GM12874 (cell line): ENCODE data around the gene GAS6.

Source experiments
- CTCF ChIP-seq: IDR thresholded peaks from 2 replicates; pipeline ENCODE4 v1.5.1; 2011; ENCODE audit warnings: low read depth, mild to moderate bottlenecking, control low read depth, low read length, moderate library complexity; ENCODE audit not compliant: insufficient read depth

GAS6 gene

DNA sequence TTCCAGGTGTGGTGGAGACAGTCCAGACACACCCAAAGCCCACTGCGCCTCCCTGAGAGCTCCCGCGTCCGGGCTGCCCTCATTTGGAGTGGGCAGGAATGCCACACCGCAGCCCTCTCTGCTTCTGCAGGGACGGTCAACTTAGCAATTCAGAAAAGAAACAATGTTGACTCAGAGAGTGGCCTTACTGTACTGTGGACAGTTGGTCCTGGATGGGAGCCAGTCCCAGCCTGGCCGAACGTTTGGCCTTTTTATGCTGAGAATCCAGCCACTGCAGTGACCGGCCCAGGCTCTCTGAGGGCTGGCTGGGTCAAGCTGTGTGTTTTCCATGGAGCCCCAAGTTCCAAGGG is 7.2 kb downstream of the GAS6 start:
- no peak for TF ChIP-seq CTCF

DNA sequence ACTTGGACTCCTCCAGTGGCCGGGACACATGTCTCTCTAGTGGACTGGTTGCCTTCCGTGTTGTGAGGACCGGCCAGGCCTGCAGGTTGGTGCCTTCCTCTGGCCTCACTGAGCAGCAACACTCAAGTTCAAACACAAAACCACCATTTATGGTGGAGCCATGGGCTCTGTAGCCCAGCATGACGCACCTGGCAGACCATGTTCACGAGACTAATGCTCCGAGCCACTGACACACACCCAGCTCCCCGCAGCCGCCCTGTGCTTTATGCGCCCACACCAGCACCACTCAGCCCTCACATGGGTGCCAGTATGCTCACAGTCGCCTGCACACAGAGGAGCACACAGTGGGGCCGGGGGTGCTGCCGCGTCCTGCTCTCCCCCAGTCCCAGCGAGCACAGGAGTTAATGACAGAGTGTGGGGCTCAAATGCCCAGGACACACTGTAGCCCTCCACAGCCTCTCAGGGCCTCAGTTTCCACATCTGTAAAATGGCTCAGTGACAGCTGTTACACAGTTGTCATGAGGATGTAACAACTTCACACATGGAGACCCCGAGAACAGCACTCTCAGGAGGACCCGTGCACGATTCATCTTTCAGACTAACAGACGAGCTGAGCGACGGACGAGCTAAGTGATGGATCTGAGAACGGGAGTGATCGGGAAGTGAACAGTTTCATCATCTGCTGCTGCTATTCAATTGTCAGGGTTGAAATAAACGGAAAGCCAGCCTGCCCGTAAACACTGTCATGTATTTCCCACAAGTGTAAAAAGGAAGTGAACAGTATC is 7.8 kb downstream of the GAS6 start:
- TF ChIP-seq CTCF, result no peak

GRCh38 chr13:113855012-113855921 is 8.6 kb downstream of the GAS6 start:
- no peak for TF ChIP-seq CTCF

DNA sequence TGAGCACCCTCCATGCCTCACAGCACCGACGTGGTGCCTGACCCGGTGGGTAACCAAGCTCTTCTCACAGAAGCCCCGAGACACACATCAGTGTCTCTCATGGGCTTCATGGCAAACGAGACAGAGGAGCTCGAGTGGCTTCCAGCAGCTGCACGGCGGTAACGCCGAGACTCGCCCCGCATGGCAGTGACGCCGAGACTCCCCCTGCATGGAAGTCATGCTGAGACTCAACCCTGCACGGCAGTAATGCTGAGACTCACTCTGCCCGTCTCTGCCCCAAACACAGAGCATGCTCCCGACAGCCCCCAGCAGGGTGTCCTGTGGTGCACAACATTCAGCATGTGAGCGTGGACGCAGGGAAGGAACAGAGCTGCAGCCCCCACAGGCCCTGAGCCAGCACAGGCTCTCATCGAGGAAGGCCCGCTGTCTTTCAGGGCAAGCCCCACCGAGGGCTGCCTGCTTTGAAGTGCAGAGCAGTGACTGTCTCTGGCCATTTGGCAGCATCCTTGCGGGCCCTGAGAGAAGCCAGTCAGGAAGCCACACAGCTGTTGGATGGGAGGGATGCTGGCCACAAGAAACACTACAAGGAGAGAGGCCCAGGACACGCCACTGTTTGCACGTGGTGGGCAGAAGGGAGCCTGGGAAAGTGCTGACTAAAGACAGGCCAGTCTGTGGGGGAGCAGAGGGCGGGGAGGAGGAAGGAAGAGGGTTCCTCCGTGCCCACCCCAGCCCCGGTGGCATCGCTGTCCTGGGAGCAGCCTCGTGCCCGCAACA is 9.5 kb downstream of the GAS6 start:
- TF ChIP-seq CTCF, result no peak

DNA sequence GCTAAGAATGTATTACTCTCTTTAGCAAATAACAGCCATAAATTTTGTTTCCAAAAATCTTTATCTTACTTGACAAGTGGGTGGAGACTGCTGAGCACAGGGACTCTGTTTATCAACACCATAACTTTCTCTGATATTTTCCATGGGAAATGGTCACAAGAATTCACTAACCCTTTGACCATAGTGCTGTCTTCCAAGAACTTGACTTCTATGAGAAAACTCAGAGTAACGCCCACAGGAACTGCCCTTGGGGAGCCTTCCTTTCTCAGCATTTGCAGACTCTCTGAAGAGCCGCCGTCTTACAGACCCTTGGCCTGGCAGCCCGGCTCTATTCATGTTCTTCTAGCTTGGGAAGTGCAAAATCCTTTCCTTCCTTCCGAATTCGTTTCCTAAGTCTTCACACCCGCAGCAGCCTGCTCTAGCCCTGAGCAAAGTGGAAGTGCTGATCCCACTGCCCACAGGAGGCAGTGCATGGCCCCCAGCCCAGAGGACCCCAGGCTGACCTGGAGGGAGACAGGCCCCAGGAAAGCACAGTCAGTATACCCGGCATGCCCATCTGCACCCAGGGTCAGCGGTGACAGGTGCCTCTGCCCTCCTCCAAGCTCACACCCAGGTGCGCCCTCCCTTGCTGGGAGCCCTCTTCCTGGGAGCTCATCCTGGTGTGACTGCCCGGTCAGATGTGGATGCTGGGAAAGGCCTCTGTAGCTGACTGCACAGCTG is 10.2 kb downstream of the GAS6 start:
- no peak for TF ChIP-seq CTCF

- no peak for TF ChIP-seq CTCF
Measured at GRCh38 chr13:113852536-113853517, 11.0 kb downstream of the GAS6 start.
